Cardiac fibroblast (primary cell): ENCODE data around the gene CITED4.

Experiments
- DNase-seq, 2 donors: peaks; one replicate each; pipeline versions ENCODE4 v3.0.0 to v3.0.0-alpha.2; 2010; ENCODE audit warnings: low read depth in 2 of 2
- H3K4me3 ChIP-seq, 2 donors: replicated peaks in 1 of 2; 1 replicate in 1 of 2; 2 replicates in 1 of 2; pipeline ENCODE4 v1.5.1; 2011; ENCODE audit warnings: low read depth in 2 of 2, low read length in 2 of 2, mild to moderate bottlenecking in 2 of 2, moderate library complexity in 1 of 2
- CTCF ChIP-seq: IDR thresholded peaks from one replicate; pipeline ENCODE4 v1.5.1; 2011; ENCODE audit warnings: low read depth, mild to moderate bottlenecking, low read length, inconsistent platforms

The CITED4 gene

GRCh38 chr1:40842691-40843090, 19.5 kb downstream of the CITED4 start:
- TF ChIP-seq CTCF = no peak
- DNase-seq = no peak

GRCh38 chr1:40842207-40842606, 20.0 kb downstream of the CITED4 start:
- DNase-seq = no peak
- no peak overlapping the region for H3K4me3 ChIP-seq
- TF ChIP-seq CTCF = no peak

More at GRCh38 chr1:40842691-40843090, 19.5 kb downstream of the CITED4 start:
- no peak overlapping the region for H3K4me3 ChIP-seq

GRCh38 chr1:40841602-40842001, 20.6 kb downstream of the CITED4 start:
- DNase-seq = no peak
- TF ChIP-seq CTCF = no peak
- H3K4me3 ChIP-seq = no peak overlapping the region

- no peak for TF ChIP-seq CTCF
- DNase-seq = no peak
- H3K4me3 ChIP-seq = no peak overlapping the region
Measured at GRCh38 chr1:40840526-40841323, 21.4 kb downstream of the CITED4 start.

GRCh38 chr1:40839943-40840335, 22.2 kb downstream of the CITED4 start:
- H3K4me3 ChIP-seq = no peak overlapping the region
- TF ChIP-seq CTCF = no peak
- no peak for DNase-seq

GRCh38 chr1:40838980-40839942, 22.9 kb downstream of the CITED4 start:
- no peak overlapping the region for H3K4me3 ChIP-seq
- no peak for DNase-seq
- TF ChIP-seq CTCF = no peak
